AG04450 (cell line): ENCODE results near the gene TGM3. TPM values are rescaled to one million over a fixed set of nuclear protein-coding genes. Genes with fewer than 3 reads are reported as not detected.

Source experiments
- CTCF ChIA-PET: fragments of 300-600, 350-600 bp; formaldehyde crosslinking; extraction: SDS; loops from one replicate; lab custom pipeline; 2022; ENCODE audit warnings: antibody characterized with exemption, inconsistent platforms; lab: Charles Lee
- POLR2A ChIA-PET: fragments of 350-600 bp; formaldehyde crosslinking; extraction: SDS; loops from one replicate; lab custom pipeline; 2021; ENCODE audit warnings: antibody characterized with exemption, inconsistent platforms; lab: Yijun Ruan, JAX
- DNase-seq: peaks from one replicate; pipeline ENCODE4 v3.0.0-alpha.2; 2011; ENCODE audit warnings: low read depth, low spot score
- H3K27ac ChIP-seq: one replicate; pipeline ENCODE4 v1.5.1; 2012; ENCODE audit warnings: low read depth, low read length, control low read depth
- H3K27me3 ChIP-seq: one replicate; pipeline ENCODE4 v1.6.0; 2012; ENCODE audit warnings: low read length; ENCODE audit not compliant: control insufficient read depth, insufficient read depth
- H3K4me3 ChIP-seq: 2 replicates; pipeline ENCODE4 v1.5.1; 2011; ENCODE audit warnings: mild to moderate bottlenecking, low read depth, low read length, control low read depth
- H3K9me3 ChIP-seq: 2 replicates; pipeline ENCODE4 v1.5.1; 2012; ENCODE audit warnings: low read length; ENCODE audit not compliant: control insufficient read depth, insufficient read depth
- CTCF ChIP-seq: IDR thresholded peaks from 2 replicates; pipeline ENCODE4 v1.5.1; 2011; ENCODE audit warnings: low read depth, low read length, control low read depth, inconsistent platforms
- polyA minus RNA-seq: library from RNA; depleted of rRNA, polyadenylated mRNA; stranded (reverse); fragments of >200 nt; gene quantifications from 2 replicates; pipeline ENCODE4 v1.2.3, GENCODE V29; 2011; rRNA and poly(A)+ RNA removed
- polyA plus RNA-seq: library from polyadenylated mRNA; depleted of rRNA; stranded (reverse); fragments of >200 nt; gene quantifications from 2 replicates; pipeline ENCODE4 v1.2.3, GENCODE V29; 2011; rRNA removed

The TGM3 gene
- polyA plus RNA-seq (not detected in 2 replicates), polyA minus RNA-seq (not detected in 2 replicates)

GRCh38 chr20:2295886-2296515 lies at the start of gene TGM3:
TGM3 (plus strand) TSS chr20:2296001; CDS start chr20:2296064, 63 bp downstream.
- POLR2A ChIA-PET, result no interaction called here
- CTCF ChIA-PET, result no interaction called here

GRCh38 chr20:2246069-2246491 lies 49.7 kb upstream of the TGM3 start:
- no peak for DNase-seq
- H3K27ac ChIP-seq, result no peak overlapping the region
- CTCF ChIA-PET, result interaction anchor here (0.6 kb wide), 1 partner anchor 153 kb away, joined by 6 read pairs; no protein-coding TSS in a partner anchor
- POLR2A ChIA-PET, result no interaction called here
- peaks cover 7% of the 10 kb centered on the region for H3K27me3 ChIP-seq
- H3K9me3 ChIP-seq, result no peaks in the 10 kb centered on the region
- H3K4me3 ChIP-seq, result no peak overlapping the region
- no peak for TF ChIP-seq CTCF

More at GRCh38 chr20:2295886-2296515, at the start of gene TGM3:
- Histone ChIP-seq H3K9me3 (no peaks in the 10 kb centered on the region), H3K27me3 (peaks cover 9% of the 10 kb centered on the region), H3K27ac (no peak within 1 kb of the TSS), H3K4me3 (no peak within 1 kb of the TSS)
- no peak for TF ChIP-seq CTCF
- no peak for DNase-seq

- no peak for DNase-seq
- peaks cover 7% of the 10 kb centered on the region for H3K27me3 ChIP-seq
- ChIA-PET POLR2A (no interaction called here), CTCF (interaction anchor here (0.6 to 1.1 kb wide), 2 partner anchors 204 to 593 kb away, joined by 3 to 4 read pairs; no protein-coding TSS in a partner anchor)
- no peak overlapping the region for H3K4me3 ChIP-seq
- no peak overlapping the region for H3K27ac ChIP-seq
- no peak for TF ChIP-seq CTCF
- no peaks in the 10 kb centered on the region for H3K9me3 ChIP-seq
These were observed 47.0 kb upstream of the TGM3 start for GRCh38 chr20:2248837-2249236.

- no peak for TF ChIP-seq CTCF
- Histone ChIP-seq H3K27ac (no peak overlapping the region), H3K4me3 (no peak overlapping the region), H3K9me3 (no peaks in the 10 kb centered on the region), H3K27me3 (peaks cover 6% of the 10 kb centered on the region)
- CTCF ChIA-PET, result interaction anchor here (1.1 kb wide), 1 partner anchor 203 kb away, joined by 4 read pairs; no protein-coding TSS in a partner anchor
- POLR2A ChIA-PET, result no interaction called here
- DNase-seq, result no peak
These were observed 45.9 kb upstream of the TGM3 start for GRCh38 chr20:2249935-2250334.

GRCh38 chr20:2252419-2252997 lies 43.3 kb upstream of the TGM3 start:
- H3K9me3 ChIP-seq, result no peaks in the 10 kb centered on the region
- no peak for DNase-seq
- H3K4me3 ChIP-seq, result no peak overlapping the region
- peaks cover 3% of the 10 kb centered on the region for H3K27me3 ChIP-seq
- POLR2A ChIA-PET, result no interaction called here
- CTCF ChIA-PET, result no interaction called here
- TF ChIP-seq CTCF, result no peak
- H3K27ac ChIP-seq, result no peak overlapping the region
